K562 treated with DMSO at 1 percent for 12 hours (cell line): ENCODE results near the gene UBAP2. TPM values are rescaled to one million over a fixed set of nuclear protein-coding genes. Genes with fewer than 3 reads are reported as not detected.

Experiments used
- total RNA-seq: library from RNA; unstranded; fragments of 300-600 nt; gene quantifications from 2 replicates; pipeline ENCODE4 v1.2.3, GENCODE V29; 2022; ENCODE audit not compliant: insufficient read depth

UBAP2 gene
- total RNA-seq = 15.4 and 42.1 TPM in 2 replicates

GRCh38 chr9:34048727-34049629, at the start of gene UBAP2:
UBAP2 (minus strand) TSS chr9:34048887; CDS start chr9:34017148, 31,739 bp downstream.

Other genes with a start within 250 kb of the UBAP2 start
- 11.2 and 26.7 TPM in 2 replicates for gene UBE2R2, start 231.7 kb downstream of the UBAP2 start, total RNA-seq
- gene DCAF12, start 77.8 kb upstream of the UBAP2 start, total RNA-seq = 17.1 and 34.3 TPM in 2 replicates
- gene UBAP1, start 130.2 kb upstream of the UBAP2 start, total RNA-seq = 15.7 and 28.0 TPM in 2 replicates